Measurements from ENCODE around the gene PDX1.

Gene PDX1

GRCh38 chr13:27919934-27920676 is at the start of gene PDX1:
Gene PDX1 (plus strand): TSS chr13:27920000. CDS start chr13:27920139, 139 bp downstream.
- DNase-seq (ENCODE audit: low spot score): no peak

DNA sequence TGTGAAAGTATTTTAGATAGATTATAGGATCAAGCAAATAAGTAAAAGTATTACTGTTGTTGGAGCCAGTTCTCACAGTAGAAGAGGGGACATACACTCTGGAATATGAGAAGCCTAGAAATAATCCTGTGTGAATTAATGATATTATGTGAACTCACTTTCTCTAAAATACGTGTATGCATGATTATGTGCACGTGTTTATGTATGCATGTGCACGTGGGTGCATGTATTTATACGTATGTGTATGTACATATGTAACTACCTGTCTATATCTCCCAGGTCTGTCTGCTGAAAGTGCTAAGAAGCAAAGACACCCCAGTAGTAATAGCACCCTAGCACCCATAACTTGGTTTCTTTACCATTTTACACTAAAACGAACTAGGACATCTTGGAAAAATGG is 41.5 kb upstream of the PDX1 start:
- no peak for DNase-seq (ENCODE audit: low spot score)

DNA sequence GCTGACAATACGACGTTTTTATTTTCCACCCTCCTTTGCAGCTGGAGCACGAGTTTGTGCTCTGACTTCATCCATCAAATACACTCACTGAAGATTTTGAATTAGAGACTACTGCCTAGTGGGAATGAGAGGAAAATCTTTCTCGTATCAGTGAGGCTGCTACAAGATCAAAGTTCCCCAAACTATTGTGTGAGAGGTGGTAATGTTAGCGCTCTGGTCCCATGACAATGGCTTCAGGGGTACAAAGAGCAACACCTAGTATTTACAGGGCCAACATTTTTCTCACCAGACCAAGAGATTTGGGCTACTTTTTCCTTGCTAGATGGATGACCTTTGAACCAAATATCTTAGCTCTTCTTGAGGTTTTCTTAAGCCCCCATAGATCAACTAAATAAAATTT is 30.3 kb upstream of the PDX1 start:
- no peak for DNase-seq (ENCODE audit: low spot score)

DNA sequence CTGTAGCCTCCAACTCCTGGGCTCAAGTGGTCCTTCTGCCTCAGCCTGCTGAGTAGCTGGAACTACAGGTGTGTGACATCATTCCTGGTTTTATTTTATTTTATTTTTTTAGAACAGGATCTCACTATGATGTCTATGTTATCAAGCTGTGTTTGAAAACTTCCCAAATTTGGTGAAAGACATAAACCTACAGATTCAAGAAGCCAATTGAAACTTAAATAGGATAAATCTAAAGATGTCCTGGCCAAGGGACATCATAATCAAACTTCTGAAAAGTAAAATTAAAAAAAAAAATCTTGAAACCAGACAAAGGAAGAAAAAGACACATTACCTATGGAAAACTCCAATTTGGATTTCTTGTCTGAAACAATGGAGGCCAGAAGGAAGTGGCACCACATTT is 23.1 kb upstream of the PDX1 start:
- DNase-seq (ENCODE audit: low spot score): no peak

DNA sequence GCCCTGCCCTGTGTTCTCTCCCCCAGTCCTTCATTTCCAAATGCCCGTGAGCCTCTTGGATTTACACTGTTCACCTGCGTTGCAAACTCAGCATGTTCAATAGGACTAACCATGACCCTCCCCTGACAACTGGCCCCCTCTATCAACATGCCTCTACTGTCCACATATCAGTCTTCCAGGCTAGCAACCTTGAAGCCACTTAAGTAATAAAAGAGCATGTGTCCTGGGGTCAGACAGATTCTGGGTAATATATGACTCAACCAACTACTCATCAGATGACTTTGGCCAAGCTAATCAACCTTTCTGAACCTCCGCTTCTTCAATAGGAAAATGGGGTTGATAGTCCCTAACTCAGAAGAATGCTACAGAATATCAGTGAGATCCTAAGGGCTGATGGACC is 15.1 kb upstream of the PDX1 start:
- DNase-seq (ENCODE audit: low spot score): no peak

- no peak for DNase-seq (ENCODE audit: low spot score)
Measured at GRCh38 chr13:27905650-27906049, 14.2 kb upstream of the PDX1 start.

DNA sequence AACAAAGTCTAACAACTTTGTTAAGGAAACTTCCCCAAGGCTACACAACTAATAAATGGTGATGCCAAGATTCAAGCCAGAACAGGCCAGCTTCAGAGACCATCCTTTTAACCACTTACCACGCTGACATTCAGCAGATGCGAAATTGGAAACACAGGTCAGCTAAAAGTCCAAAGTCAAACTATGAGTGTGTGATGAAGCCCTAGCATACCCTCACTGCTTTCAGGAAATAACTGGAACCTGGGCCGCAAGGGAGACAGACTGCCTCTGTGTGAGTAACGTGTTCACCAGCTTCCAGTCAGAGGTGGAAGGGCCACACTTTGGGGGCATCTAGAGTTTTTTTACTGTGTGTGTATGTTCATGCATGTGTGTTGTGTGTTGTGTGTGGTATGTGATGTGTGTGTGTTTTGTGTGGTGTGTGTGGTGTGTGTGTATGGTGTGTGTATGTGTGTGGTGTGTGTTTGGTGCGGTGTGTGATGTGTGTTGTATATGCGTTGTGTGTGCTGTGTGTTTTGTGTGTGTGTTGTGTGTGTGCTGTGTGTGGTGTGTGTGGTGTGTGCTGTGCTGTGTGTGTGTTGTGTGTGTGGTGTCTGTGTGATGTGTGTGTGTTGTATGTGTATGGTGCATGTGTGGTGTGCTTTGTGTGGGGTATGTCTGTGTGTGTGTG is 12.5 kb upstream of the PDX1 start:
- no peak for DNase-seq (ENCODE audit: low spot score)

GRCh38 chr13:27909378-27909777 is 10.4 kb upstream of the PDX1 start:
- DNase-seq (ENCODE audit: low spot score): no peak

- no peak for DNase-seq (ENCODE audit: low spot score)
Measured at GRCh38 chr13:27911521-27911920, 8.3 kb upstream of the PDX1 start.

- DNase-seq (ENCODE audit: low spot score): no peak
Measured at GRCh38 chr13:27913160-27913559, 6.6 kb upstream of the PDX1 start.

- DNase-seq (ENCODE audit: low spot score): no peak
Measured at GRCh38 chr13:27915301-27916207, 4.2 kb upstream of the PDX1 start.

DNA sequence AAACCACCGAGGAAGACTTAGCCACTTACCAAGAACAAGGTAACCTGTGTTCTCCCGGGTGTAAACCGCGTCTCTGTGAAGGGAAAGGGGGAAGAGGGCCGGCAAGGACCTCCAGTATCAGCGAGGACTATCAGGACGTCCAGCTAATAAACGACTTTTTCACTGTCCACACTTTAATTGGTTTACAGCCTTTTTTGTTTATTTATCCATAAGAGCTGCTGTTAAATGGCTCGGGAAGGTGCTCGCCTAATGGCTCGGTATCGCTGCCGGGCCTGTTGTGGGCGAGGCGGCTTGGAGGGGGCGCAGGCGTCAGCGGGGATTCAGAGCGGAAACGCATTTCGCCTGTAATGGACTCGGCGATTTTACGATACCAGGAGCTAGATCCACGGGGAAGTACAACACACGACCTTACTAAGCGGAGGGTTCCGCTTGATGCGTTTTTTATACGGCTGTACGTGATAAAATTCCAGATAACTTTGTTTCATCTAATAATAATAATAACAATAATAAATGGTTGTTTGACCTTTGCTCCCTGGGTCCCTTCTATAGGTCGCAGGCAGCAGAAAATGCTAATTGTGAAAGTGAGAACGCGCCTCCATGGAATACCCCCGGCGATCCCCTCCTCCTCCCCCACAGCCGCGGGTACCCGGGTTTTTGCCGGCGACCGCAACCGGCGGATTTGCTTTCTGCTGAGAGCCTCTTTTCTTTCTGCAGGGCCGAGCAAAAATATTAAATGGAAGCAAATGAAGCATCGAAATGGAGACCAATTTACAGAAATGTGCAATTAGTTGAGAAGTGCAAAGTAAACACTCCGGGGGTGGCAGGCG is 2.5 kb upstream of the PDX1 start:
- DNase-seq (ENCODE audit: low spot score): no peak

DNA sequence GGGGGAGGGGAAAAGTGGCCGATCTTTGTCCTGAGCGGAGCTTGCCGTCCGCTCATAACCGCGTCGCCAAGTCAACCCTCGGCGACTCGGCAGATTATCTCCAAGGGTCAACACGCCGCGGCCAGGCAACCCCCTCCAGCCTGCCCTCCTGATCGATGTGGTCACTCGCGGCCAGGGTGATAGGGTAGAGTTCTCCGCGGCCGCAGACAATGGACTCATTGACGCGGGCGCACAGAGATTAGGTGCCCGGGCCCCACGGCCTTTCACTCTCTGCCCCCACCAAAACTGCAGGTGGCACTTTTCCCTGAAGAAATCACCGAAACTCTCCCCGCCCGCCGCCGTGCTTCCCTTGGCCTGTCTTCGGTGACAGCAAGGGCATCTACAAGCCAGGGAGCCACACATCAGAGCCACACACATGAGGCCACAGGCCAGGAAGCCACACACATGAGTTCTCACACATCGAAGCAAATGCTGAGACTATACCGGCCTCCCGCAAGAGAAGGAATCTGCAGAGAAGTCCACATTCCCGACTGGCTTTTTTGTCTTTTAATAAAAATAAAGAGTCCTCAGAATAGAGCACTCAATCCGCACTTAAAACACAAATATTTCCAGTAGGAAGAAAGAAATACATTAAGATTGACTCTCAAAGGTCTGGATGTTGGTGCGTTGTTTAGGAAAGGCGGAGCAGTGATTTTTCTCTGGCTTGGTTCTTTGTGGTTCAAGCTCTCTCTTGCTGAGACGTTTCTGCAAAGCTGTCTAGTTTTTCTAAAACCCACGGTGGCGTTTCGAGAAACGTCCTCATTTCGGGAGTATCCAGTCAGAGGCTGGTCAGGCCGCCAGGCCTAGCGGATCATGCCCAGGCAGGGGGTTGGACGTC is 1.5 kb upstream of the PDX1 start:
- DNase-seq (ENCODE audit: low spot score): no peak

DNA sequence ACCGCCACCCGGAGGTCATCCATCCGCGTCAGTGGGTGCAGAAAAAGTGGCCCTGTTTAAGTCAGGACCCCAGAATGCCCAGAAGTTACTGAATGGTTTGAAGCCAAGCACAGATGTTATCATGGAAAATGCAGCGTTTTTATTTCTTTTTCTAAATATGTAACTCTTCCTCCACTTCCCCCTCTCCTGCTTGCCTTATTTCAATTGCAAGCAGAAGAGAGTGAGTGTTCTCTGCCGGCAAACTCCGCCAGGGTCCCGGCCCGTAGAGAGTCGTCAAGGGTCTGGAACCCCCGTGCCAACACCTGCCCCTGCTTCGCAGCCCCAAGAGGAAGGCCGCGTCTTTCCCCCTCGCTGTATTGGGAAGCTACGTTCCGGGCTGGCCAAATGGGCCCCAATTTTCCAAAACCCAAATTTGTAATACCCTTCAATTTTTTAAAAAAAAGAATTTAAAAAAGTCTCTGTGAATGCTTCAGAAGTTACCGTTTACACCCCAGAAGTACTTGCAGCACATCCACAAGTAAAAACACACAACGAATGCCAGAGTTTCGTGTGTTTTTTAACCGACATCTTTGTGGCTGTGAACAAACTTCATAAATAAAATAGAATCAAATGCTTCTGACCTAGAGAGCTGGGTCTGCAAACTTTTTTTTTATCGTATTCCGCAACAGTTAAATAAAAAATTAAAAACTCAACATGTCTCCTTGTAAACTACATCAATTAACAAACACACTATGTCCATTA is 712 bp upstream of the PDX1 start:
- no peak for DNase-seq (ENCODE audit: low spot score)

- DNase-seq (ENCODE audit: low spot score): no peak
Measured at GRCh38 chr13:27919659-27919933, 204 bp upstream of the PDX1 start.

GRCh38 chr13:27920677-27921420 is 1.0 kb downstream of the PDX1 start:
- DNase-seq (ENCODE audit: low spot score): no peak

DNA sequence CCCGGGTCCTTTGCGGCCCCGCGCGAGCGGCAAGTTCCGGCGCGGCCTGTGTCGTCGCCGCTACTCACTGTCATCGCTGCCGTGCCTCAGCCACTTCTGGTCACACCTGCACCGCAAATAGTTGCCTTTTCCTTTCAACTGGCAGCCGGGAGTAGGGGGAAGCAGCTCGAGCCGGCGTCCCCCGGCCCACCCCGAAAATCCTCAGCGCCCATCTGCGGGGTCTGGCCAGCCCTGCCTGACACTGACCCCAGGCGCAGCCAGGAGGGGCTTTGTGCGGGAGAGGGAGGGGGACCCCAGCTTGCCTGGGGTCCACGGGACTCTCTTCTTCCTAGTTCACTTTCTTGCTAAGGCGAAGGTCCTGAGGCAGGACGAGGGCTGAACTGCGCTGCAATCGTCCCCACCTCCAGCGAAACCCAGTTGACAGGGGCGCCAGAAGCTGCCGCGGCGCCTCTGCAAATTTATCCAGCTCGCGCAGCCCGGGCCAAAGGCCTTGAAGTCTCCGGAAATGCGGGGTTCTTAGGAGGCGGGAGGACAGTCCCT is 1.7 kb downstream of the PDX1 start:
- DNase-seq (ENCODE audit: low spot score): no peak

GRCh38 chr13:27921961-27922882 is 2.4 kb downstream of the PDX1 start:
- no peak for DNase-seq (ENCODE audit: low spot score)
